HEK293 (cell line): Measurements from ENCODE around the gene IGSF9.

ENCODE experiments used
- BCL11A ChIP-seq: fragments of 450-650 bp; formaldehyde crosslinking; IDR thresholded peaks from 2 replicates; pipeline ENCODE4 v1.5.1; 2016; ENCODE audit warnings: low read depth, missing biosample characterization, missing genetic modification characterization
- EGR2 ChIP-seq: fragments of 450-650 bp; formaldehyde crosslinking; IDR thresholded peaks from 2 replicates; pipeline ENCODE4 v1.5.1; 2016; ENCODE audit warnings: low read depth, missing biosample characterization, missing genetic modification characterization
- GLI4 ChIP-seq: fragments of 450-650 bp; formaldehyde crosslinking; IDR thresholded peaks from 2 replicates; pipeline ENCODE4 v1.5.1; 2016; ENCODE audit warnings: missing biosample characterization, missing genetic modification characterization
- GLIS1 ChIP-seq: fragments of 450-650 bp; formaldehyde crosslinking; IDR thresholded peaks from 2 replicates; pipeline ENCODE4 v1.5.1; 2016; ENCODE audit warnings: missing biosample characterization, missing genetic modification characterization
- GLIS2 ChIP-seq: fragments of 450-650 bp; formaldehyde crosslinking; IDR thresholded peaks from 2 replicates; pipeline ENCODE4 v1.5.1; 2016; ENCODE audit warnings: missing biosample characterization, missing genetic modification characterization
- HOXA7 ChIP-seq: sonication (generic); formaldehyde crosslinking; IDR thresholded peaks from 2 replicates; pipeline ENCODE4 v1.8.1; 2022; ENCODE audit warnings: missing genetic modification reagents, borderline replicate concordance
- KLF1 ChIP-seq: fragments of 450-650 bp; formaldehyde crosslinking; IDR thresholded peaks from 2 replicates; pipeline ENCODE4 v1.5.1; 2016; ENCODE audit warnings: missing biosample characterization, missing genetic modification characterization
- MYNN ChIP-seq: fragments of 450-650 bp; formaldehyde crosslinking; IDR thresholded peaks from 2 replicates; pipeline ENCODE4 v1.5.1; 2016; ENCODE audit warnings: missing biosample characterization, missing genetic modification characterization, borderline replicate concordance
- SETDB1 ChIP-seq: IDR thresholded peaks from one replicate; pipeline ENCODE4 v1.6.1; 2017; ENCODE audit warnings: mild to moderate bottlenecking, low read length, moderate library complexity, mixed read lengths; ENCODE audit not compliant: insufficient read length
- TRIM28 ChIP-seq: IDR thresholded peaks from 2 replicates; pipeline ENCODE4 v1.6.1; 2011; ENCODE audit warnings: low read length, control low read depth, borderline replicate concordance
- ZBTB20 ChIP-seq: fragments of 450-650 bp; formaldehyde crosslinking; IDR thresholded peaks from 2 replicates; pipeline ENCODE4 v1.5.1; 2016; ENCODE audit warnings: missing biosample characterization, missing genetic modification characterization
- ZBTB21 ChIP-seq: fragments of 450-650 bp; formaldehyde crosslinking; IDR thresholded peaks from 2 replicates; pipeline ENCODE4 v1.5.1; 2017; ENCODE audit warnings: missing biosample characterization, missing genetic modification characterization
- ZFHX2 ChIP-seq: fragments of 450-650 bp; formaldehyde crosslinking; conservative IDR thresholded peaks from 2 replicates; pipeline ENCODE4 v1.5.1; 2016; ENCODE audit warnings: missing biosample characterization, missing genetic modification characterization
- ZNF10 ChIP-seq: fragments of 450-650 bp; formaldehyde crosslinking; IDR thresholded peaks from 2 replicates; pipeline ENCODE4 v1.5.1; 2017; ENCODE audit warnings: missing biosample characterization, missing genetic modification characterization
- ZNF112 ChIP-seq: fragments of 450-650 bp; formaldehyde crosslinking; IDR thresholded peaks from 2 replicates; pipeline ENCODE4 v1.5.0; 2017; ENCODE audit warnings: missing biosample characterization, missing genetic modification characterization
- ZNF132 ChIP-seq: fragments of 450-650 bp; formaldehyde crosslinking; IDR thresholded peaks from 2 replicates; pipeline ENCODE4 v1.5.1; 2017; ENCODE audit warnings: missing biosample characterization, missing genetic modification characterization, borderline replicate concordance
- ZNF133 ChIP-seq: fragments of 450-650 bp; formaldehyde crosslinking; IDR thresholded peaks from 2 replicates; pipeline ENCODE4 v1.5.1; 2016; ENCODE audit warnings: missing biosample characterization, missing genetic modification characterization
- ZNF211 ChIP-seq: fragments of 450-650 bp; formaldehyde crosslinking; IDR thresholded peaks from 2 replicates; pipeline ENCODE4 v1.5.1; 2016; ENCODE audit warnings: low read depth, missing biosample characterization, missing genetic modification characterization
- ZNF239 ChIP-seq: fragments of 450-650 bp; formaldehyde crosslinking; IDR thresholded peaks from 2 replicates; pipeline ENCODE4 v1.5.1; 2016; ENCODE audit warnings: missing biosample characterization, missing genetic modification characterization
- ZNF248 ChIP-seq: fragments of 450-650 bp; formaldehyde crosslinking; IDR thresholded peaks from 2 replicates; pipeline ENCODE4 v1.5.1; 2017; ENCODE audit warnings: missing biosample characterization, missing genetic modification characterization
- ZNF292 ChIP-seq: fragments of 450-650 bp; formaldehyde crosslinking; IDR thresholded peaks from 2 replicates; pipeline ENCODE4 v1.5.1; 2016; ENCODE audit warnings: low read depth, missing biosample characterization, missing genetic modification characterization, borderline replicate concordance
- ZNF341 ChIP-seq: fragments of 450-650 bp; formaldehyde crosslinking; IDR thresholded peaks from 2 replicates; pipeline ENCODE4; 2016; ENCODE audit warnings: low read depth, missing biosample characterization, missing genetic modification characterization
- ZNF354C ChIP-seq: fragments of 450-650 bp; formaldehyde crosslinking; IDR thresholded peaks from 2 replicates; pipeline ENCODE4 v1.5.1; 2016; ENCODE audit warnings: missing biosample characterization, missing genetic modification characterization, low read depth, borderline replicate concordance
- ZNF404 ChIP-seq: fragments of 450-650 bp; formaldehyde crosslinking; IDR thresholded peaks from 2 replicates; pipeline ENCODE4 v1.5.1; 2017; ENCODE audit warnings: missing biosample characterization, missing genetic modification characterization
- ZNF560 ChIP-seq: fragments of 450-650 bp; formaldehyde crosslinking; IDR thresholded peaks from 2 replicates; pipeline ENCODE4 v1.5.1; 2017; ENCODE audit warnings: missing biosample characterization, missing genetic modification characterization, borderline replicate concordance
- ZNF596 ChIP-seq: fragments of 450-650 bp; IDR thresholded peaks from 2 replicates; pipeline ENCODE4 v1.5.0; 2018; ENCODE audit warnings: missing biosample characterization, mild to moderate bottlenecking, missing genetic modification characterization, moderate library complexity
- ZNF623 ChIP-seq: fragments of 450-650 bp; formaldehyde crosslinking; IDR thresholded peaks from 2 replicates; pipeline ENCODE4 v1.5.1; 2016; ENCODE audit warnings: missing biosample characterization, missing genetic modification characterization
- ZNF624 ChIP-seq: fragments of 450-650 bp; formaldehyde crosslinking; IDR thresholded peaks from 2 replicates; pipeline ENCODE4 v1.5.1; 2017; ENCODE audit warnings: missing biosample characterization, missing genetic modification characterization
- ZNF776 ChIP-seq: fragments of 450-650 bp; formaldehyde crosslinking; IDR thresholded peaks from 2 replicates; pipeline ENCODE4 v1.5.0; 2017; ENCODE audit warnings: missing biosample characterization, missing genetic modification characterization, borderline replicate concordance
- ZNF792 ChIP-seq: fragments of 450-650 bp; formaldehyde crosslinking; IDR thresholded peaks from 2 replicates; pipeline ENCODE4 v1.5.1; 2016; ENCODE audit warnings: missing biosample characterization, missing genetic modification characterization
- ZNF830 ChIP-seq: fragments of 450-650 bp; IDR thresholded peaks from 2 replicates; pipeline ENCODE4 v1.5.0; 2018; ENCODE audit warnings: missing biosample characterization, missing genetic modification characterization, low read depth, mild to moderate bottlenecking, moderate library complexity
- TF ChIP-seq, protein P1 (sequence below): fragments of 450-650 bp; formaldehyde crosslinking; IDR thresholded peaks from 2 replicates; pipeline ENCODE4 v1.5.1; 2016; ENCODE audit warnings: missing biosample characterization, missing genetic modification characterization
- TF ChIP-seq, protein P2 (sequence below): fragments of 450-650 bp; formaldehyde crosslinking; IDR thresholded peaks from 2 replicates; pipeline ENCODE4 v1.5.1; 2017; ENCODE audit warnings: missing biosample characterization, missing genetic modification characterization
- TF ChIP-seq, protein P3 (sequence below): fragments of 450-650 bp; formaldehyde crosslinking; IDR thresholded peaks from 2 replicates; pipeline ENCODE4 v1.5.1; 2016; ENCODE audit warnings: missing biosample characterization, missing genetic modification characterization

Gene IGSF9

DNA sequence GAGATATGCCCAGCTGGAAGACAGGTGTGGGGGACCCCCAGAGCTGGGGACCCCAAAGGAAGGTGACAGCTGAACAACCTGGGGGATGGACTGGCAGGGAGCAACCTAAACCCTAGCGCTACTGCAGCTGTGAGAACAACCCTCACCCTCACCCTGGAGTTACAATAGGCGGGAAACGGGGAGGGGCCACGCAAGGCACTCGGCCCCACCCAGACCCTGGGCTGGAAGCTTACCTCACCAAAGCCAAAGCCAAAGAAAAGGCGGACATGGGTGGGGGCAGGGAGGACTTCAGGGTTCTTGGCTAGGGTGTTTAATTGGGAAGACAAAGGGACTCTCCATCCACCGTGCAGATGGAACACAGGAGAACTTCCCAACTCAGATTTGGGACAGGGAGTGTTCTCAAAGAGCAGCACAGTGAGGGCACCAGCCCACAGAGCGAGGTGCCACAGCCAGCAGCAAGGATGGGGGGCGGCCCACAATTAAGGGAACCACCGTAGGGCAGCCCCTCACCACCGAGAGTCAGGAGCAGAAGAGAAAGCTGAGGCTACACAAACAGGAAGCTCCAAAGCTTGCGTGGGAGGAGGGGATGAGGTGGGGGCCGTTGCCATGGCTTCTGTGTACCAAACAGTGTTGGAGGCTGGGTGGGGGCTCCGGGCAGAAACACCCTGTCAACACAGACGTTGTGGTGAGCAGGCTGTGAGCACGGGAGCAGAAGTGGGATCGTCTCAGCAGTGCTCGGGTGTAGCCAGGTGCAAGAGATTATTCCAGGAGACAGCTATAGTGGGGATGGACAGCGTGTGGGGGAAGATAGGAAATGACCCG lies 22.0 kb downstream of the IGSF9 start (continued):
- TF ChIP-seq ZNF776: no peak
- no peak for TF ChIP-seq MYNN (tag by site-specific recombination)
- TF ChIP-seq, protein P1, sequence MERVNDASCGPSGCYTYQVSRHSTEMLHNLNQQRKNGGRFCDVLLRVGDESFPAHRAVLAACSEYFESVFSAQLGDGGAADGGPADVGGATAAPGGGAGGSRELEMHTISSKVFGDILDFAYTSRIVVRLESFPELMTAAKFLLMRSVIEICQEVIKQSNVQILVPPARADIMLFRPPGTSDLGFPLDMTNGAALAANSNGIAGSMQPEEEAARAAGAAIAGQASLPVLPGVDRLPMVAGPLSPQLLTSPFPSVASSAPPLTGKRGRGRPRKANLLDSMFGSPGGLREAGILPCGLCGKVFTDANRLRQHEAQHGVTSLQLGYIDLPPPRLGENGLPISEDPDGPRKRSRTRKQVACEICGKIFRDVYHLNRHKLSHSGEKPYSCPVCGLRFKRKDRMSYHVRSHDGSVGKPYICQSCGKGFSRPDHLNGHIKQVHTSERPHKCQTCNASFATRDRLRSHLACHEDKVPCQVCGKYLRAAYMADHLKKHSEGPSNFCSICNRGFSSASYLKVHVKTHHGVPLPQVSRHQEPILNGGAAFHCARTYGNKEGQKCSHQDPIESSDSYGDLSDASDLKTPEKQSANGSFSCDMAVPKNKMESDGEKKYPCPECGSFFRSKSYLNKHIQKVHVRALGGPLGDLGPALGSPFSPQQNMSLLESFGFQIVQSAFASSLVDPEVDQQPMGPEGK (tag by site-specific recombination): peak; percentile 78
- TF ChIP-seq ZNF830 (tag by site-specific recombination): no peak
- TF ChIP-seq ZNF596 (tag by site-specific recombination): no peak
- no peak for TF ChIP-seq BCL11A (tag by site-specific recombination)
- no peak for TF ChIP-seq ZNF10 (tag by site-specific recombination)
- peak; percentile 84 for TF ChIP-seq GLIS1 (tag by site-specific recombination)
- no peak for TF ChIP-seq ZBTB21
- TF ChIP-seq ZNF133 (tag by site-specific recombination): no peak
- no peak for TF ChIP-seq GLI4
- TF ChIP-seq ZNF792 (tag by site-specific recombination): no peak
- no peak for TF ChIP-seq ZNF211 (tag by site-specific recombination)
- TF ChIP-seq TRIM28: no peak
- TF ChIP-seq, protein P2, sequence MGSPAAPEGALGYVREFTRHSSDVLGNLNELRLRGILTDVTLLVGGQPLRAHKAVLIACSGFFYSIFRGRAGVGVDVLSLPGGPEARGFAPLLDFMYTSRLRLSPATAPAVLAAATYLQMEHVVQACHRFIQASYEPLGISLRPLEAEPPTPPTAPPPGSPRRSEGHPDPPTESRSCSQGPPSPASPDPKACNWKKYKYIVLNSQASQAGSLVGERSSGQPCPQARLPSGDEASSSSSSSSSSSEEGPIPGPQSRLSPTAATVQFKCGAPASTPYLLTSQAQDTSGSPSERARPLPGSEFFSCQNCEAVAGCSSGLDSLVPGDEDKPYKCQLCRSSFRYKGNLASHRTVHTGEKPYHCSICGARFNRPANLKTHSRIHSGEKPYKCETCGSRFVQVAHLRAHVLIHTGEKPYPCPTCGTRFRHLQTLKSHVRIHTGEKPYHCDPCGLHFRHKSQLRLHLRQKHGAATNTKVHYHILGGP (tag by site-specific recombination): no peak
- peak; percentile 80 for TF ChIP-seq EGR2 (tag by site-specific recombination)
- TF ChIP-seq, protein P3, sequence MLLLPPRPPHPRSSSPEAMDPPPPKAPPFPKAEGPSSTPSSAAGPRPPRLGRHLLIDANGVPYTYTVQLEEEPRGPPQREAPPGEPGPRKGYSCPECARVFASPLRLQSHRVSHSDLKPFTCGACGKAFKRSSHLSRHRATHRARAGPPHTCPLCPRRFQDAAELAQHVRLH: no peak
- TF ChIP-seq ZNF112: no peak
- TF ChIP-seq ZNF341 (tag by site-specific recombination): no peak; the same call in 1 of the 2 replicates
- no peak for TF ChIP-seq ZNF132 (tag by site-specific recombination)
- peak; percentile 38; the same call in 1 of the 2 replicates for TF ChIP-seq ZBTB20 (tag by site-specific recombination)
- TF ChIP-seq ZNF292 (tag by site-specific recombination): no peak
- no peak for TF ChIP-seq HOXA7
- TF ChIP-seq GLIS2: peak; percentile 57
- TF ChIP-seq ZNF354C (tag by site-specific recombination): no peak
- TF ChIP-seq ZNF623 (tag by site-specific recombination): no peak
- peak; percentile 91 for TF ChIP-seq ZFHX2
- TF ChIP-seq KLF1 (tag by site-specific recombination): peak; percentile 76
- TF ChIP-seq ZNF560: no peak
- TF ChIP-seq ZNF248 (tag by site-specific recombination): no peak
- no peak for TF ChIP-seq ZNF239 (tag by site-specific recombination)
- no peak for TF ChIP-seq ZNF404 (tag by site-specific recombination)
- TF ChIP-seq ZNF624 (tag by site-specific recombination): no peak
- TF ChIP-seq SETDB1: no peak
